HCT116 (cell line): ENCODE data around the gene CECR2. TPM values are rescaled to one million over a fixed set of nuclear protein-coding genes. Genes with fewer than 3 reads are reported as not detected.

ENCODE experiments used
- ATAC-seq: fragments of 200-7000 bp; cut with Tn5 transposase; 2 replicates; pipeline ENCODE4 v1.9.1; 2020; ENCODE audit warnings: mild to moderate bottlenecking, moderate library complexity
- BruUV-seq: library from RNA; stranded (reverse); fragments of 400-500 nt; replicated peaks from 2 replicates; lab custom pipeline; 2021; lab: Mats Ljungman, UMichigan
- CTCF ChIA-PET: fragments of 300-600 bp; sonication (Branson Sonifier 250); formaldehyde crosslinking; loops from one replicate; lab custom pipeline; 2021; ENCODE audit warnings: antibody characterized with exemption; lab: Charles Lee
- POLR2A ChIA-PET: fragments of 300-600, 350-600 bp; sonication (Branson Sonifier 250); formaldehyde crosslinking; loops from one replicate; lab custom pipeline; 2021; ENCODE audit warnings: antibody characterized with exemption; lab: Charles Lee
- RAD21 ChIA-PET, 2 experiments: fragments of 300-600 bp; sonication (Branson Sonifier 250); formaldehyde crosslinking; loops; one replicate each; lab custom pipeline; 2023; ENCODE audit warnings: low total read pairs in 2 of 2; ENCODE audit not compliant: uncharacterized antibody in 2 of 2, unreplicated experiment in 2 of 2, low non-redundant PET in 1 of 2; lab: Charles Lee
- DNase-seq: peaks from one replicate; pipeline ENCODE4 v3.0.0-alpha.2; 2010; ENCODE audit warnings: low read depth, low spot score
- H2AFZ ChIP-seq: fragments of 200-600 bp; shearing (Covaris generic), sonication (generic); 2 replicates; pipeline ENCODE4 v1.6.1; 2017; ENCODE audit warnings: low read depth, mixed run types, mixed read lengths, antibody characterized with exemption, low read length; ENCODE audit not compliant: poor library complexity, severe bottlenecking
- H3K27ac ChIP-seq: 2 replicates; pipeline ENCODE4 v1.5.1; 2012; ENCODE audit warnings: low read depth, low read length
- H3K27me3 ChIP-seq: fragments of 200-600 bp; sonication (generic); 2 replicates; pipeline ENCODE4 v1.6.1; 2016; ENCODE audit warnings: mixed run types, low read length, mixed read lengths; ENCODE audit not compliant: insufficient read depth
- H3K36me3 ChIP-seq, 2 experiments: fragments of 200-500 bp in 1 of 2; fragments of 200-600 bp in 1 of 2; sonication (Bioruptor generic) in 1 of 2; sonication (generic) in 1 of 2; 2 replicates each; pipeline versions ENCODE4 v1.5.1 to v1.6.1; 2014 to 2016; ENCODE audit warnings: low read length in 2 of 2, inconsistent platforms in 1 of 2, mixed read lengths in 1 of 2, mixed run types in 1 of 2; ENCODE audit not compliant: insufficient read depth in 2 of 2, control insufficient read depth in 1 of 2
- H3K4me1 ChIP-seq, 2 experiments: fragments of 200-600 bp in 1 of 2; sonication (generic) in 1 of 2; 2 replicates each; pipeline versions ENCODE4 v1.5.1 to v1.6.1; 2012 to 2017; ENCODE audit warnings: low read length in 2 of 2, inconsistent platforms in 1 of 2, mild to moderate bottlenecking in 1 of 2, mixed read lengths in 1 of 2, mixed run types in 1 of 2, moderate library complexity in 1 of 2; ENCODE audit not compliant: insufficient read depth in 2 of 2, control insufficient read depth in 1 of 2
- H3K4me2 ChIP-seq: fragments of 200-600 bp; sonication (generic); 2 replicates; pipeline ENCODE4 v1.6.1; 2017; ENCODE audit warnings: mixed run types, low read length, mixed read lengths
- H3K4me3 ChIP-seq, 2 experiments: fragments of 200-600 bp in 1 of 2; sonication (generic) in 1 of 2; replicated peaks in 1 of 2; 2 replicates each; pipeline ENCODE4 v1.5.1; 2011 to 2016; ENCODE audit warnings: low read length in 2 of 2, control low read depth in 1 of 2, low read depth in 1 of 2, mild to moderate bottlenecking in 1 of 2, mixed read lengths in 1 of 2, mixed run types in 1 of 2
- H3K79me2 ChIP-seq: fragments of 200-600 bp; sonication (generic); 2 replicates; pipeline ENCODE4 v1.6.1; 2017; ENCODE audit warnings: mild to moderate bottlenecking, mixed run types, low read length, moderate library complexity, mixed read lengths; ENCODE audit not compliant: insufficient read depth
- H3K9ac ChIP-seq: fragments of 200-600 bp; sonication (generic); 2 replicates; pipeline ENCODE4 v1.6.1; 2016; ENCODE audit warnings: low read length, mixed read lengths
- H3K9me2 ChIP-seq: fragments of 200-600 bp; sonication (generic), shearing (Covaris generic); 2 replicates; pipeline ENCODE4 v1.6.1; 2017; ENCODE audit warnings: mixed run types, mild to moderate bottlenecking, moderate library complexity; ENCODE audit not compliant: insufficient read depth
- H3K9me3 ChIP-seq, 2 experiments: fragments of 200-500 bp in 1 of 2; fragments of 200-600 bp in 1 of 2; sonication (Bioruptor generic) in 1 of 2; sonication (generic) in 1 of 2; 2 replicates each; pipeline ENCODE4 v1.6.1; 2014 to 2017; ENCODE audit warnings: low read length in 2 of 2, mixed read lengths in 2 of 2, inconsistent platforms in 1 of 2, low read depth in 1 of 2, mild to moderate bottlenecking in 1 of 2, mixed run types in 1 of 2, moderate library complexity in 1 of 2; ENCODE audit not compliant: control insufficient read depth in 1 of 2, insufficient read depth in 1 of 2
- H4K20me1 ChIP-seq: fragments of 200-600 bp; sonication (generic), shearing (Covaris generic); 2 replicates; pipeline ENCODE4 v1.6.1; 2017; ENCODE audit warnings: mixed run types, mild to moderate bottlenecking, moderate library complexity; ENCODE audit not compliant: insufficient read depth
- ATF3 ChIP-seq: IDR thresholded peaks from 2 replicates; pipeline ENCODE4 v1.6.1; 2012
- ELF1 ChIP-seq: IDR thresholded peaks from 2 replicates; pipeline ENCODE4 v1.6.1; 2012; ENCODE audit warnings: low read depth, borderline replicate concordance
- JUND ChIP-seq: IDR thresholded peaks from 2 replicates; pipeline ENCODE4 v1.6.1; 2012
- intact Hi-C: fragments of 100-400 bp; cut with micrococcal nuclease; formaldehyde crosslinking; loops from 2 replicates; pipeline ENCODE4 v1.10.0; 2022
- total RNA-seq: library from RNA; stranded (reverse); gene quantifications from one replicate; pipeline ENCODE4 v1.2.1, GENCODE V29; 2021; ENCODE audit not compliant: unreplicated experiment

CECR2 gene
- total RNA-seq, 1 experiment from 2014 or later = 6.0 TPM

- ATAC-seq (no peak), DNase-seq (no peak)
- intact Hi-C loops = loop anchor here (10.0 kb wide), 1 partner anchor 84 kb away; no protein-coding TSS in a partner anchor
- Histone ChIP-seq H3K79me2 (peaks cover 16% of the 10 kb centered on the region), H3K9me3 (no peaks in the 10 kb centered on the region), H3K4me2 (no peak overlapping the region), H3K27me3 (no peaks in the 10 kb centered on the region), H3K4me1 (no peaks in the 10 kb centered on the region), H3K9me2 (no peaks in the 10 kb centered on the region), H2AFZ (no peak overlapping the region), H3K27ac (no peak overlapping the region), H3K4me3 (no peak overlapping the region), H3K9ac (no peak overlapping the region), H4K20me1 (no peaks in the 10 kb centered on the region), H3K36me3 (peaks cover 23 to 26% of the 10 kb centered on the region in 2 experiments; a peak in 3 of 4 replicates)
- ChIA-PET POLR2A (no interaction called here), RAD21 (no interaction called here), CTCF (no interaction called here)
- no TSS peak for BruUV-seq
- TF ChIP-seq JUND (no peak), ATF3 (no peak)
Measured at GRCh38 chr22:17601031-17601430, 231.8 kb downstream of the CECR2 start.

- Histone ChIP-seq H2AFZ (no peak overlapping the region), H3K79me2 (peaks cover 26% of the 10 kb centered on the region), H4K20me1 (no peaks in the 10 kb centered on the region), H3K36me3 (peaks cover 6 to 19% of the 10 kb centered on the region in 2 experiments; a peak in 3 of 4 replicates), H3K9me2 (no peaks in the 10 kb centered on the region), H3K4me2 (no peak overlapping the region), H3K9ac (no peak overlapping the region), H3K4me3 (no peak overlapping the region), H3K27me3 (no peaks in the 10 kb centered on the region), H3K9me3 (no peaks in the 10 kb centered on the region), H3K27ac (no peak overlapping the region), H3K4me1 (no peaks in the 10 kb centered on the region)
- ChIA-PET POLR2A (no interaction called here), CTCF (no interaction called here), RAD21 (no interaction called here)
- intact Hi-C loops = loop anchor here (10.0 kb wide), 1 partner anchor 81 kb away; no protein-coding TSS in a partner anchor
- ATAC-seq = no peak
- DNase-seq = no peak
- no peak for TF ChIP-seq ELF1
- BruUV-seq = no TSS peak
Measured at GRCh38 chr22:17603668-17604067, 234.4 kb downstream of the CECR2 start.
